Right atrium auricular region (tissue), 2 donors: ENCODE data around the gene INS. TPM values are rescaled to one million over a fixed set of nuclear protein-coding genes. Genes with fewer than 3 reads are reported as not detected.
A peak's percentile ranks its signal among the peaks of the same experiment; 100 is the strongest.
"Not testable (repeated sequence)": the region's sequence is repeated elsewhere in the genome, so short reads cannot be mapped to it uniquely, and the experiment has no call there.

ENCODE experiments used
- DNase-seq: peaks from one replicate; pipeline ENCODE4 v3.0.0-alpha.2; 2019; ENCODE audit warnings: low spot score
- H3K27ac ChIP-seq, 2 donors: fragments of 200-600 bp; sonication (generic); 1 replicate in 1 of 2; 2 replicates in 1 of 2; pipeline ENCODE4 v1.5.1; 2016 to 2019
- H3K27me3 ChIP-seq, 2 donors: fragments of 200-600 bp; sonication (generic); one replicate each; pipeline versions ENCODE4 v1.5.1 to v1.6.0; 2017 to 2019
- H3K36me3 ChIP-seq: fragments of 200-600 bp; sonication (generic); one replicate; pipeline ENCODE4 v1.5.1; 2016
- H3K4me1 ChIP-seq, 2 donors: fragments of 200-600 bp; sonication (generic); one replicate each; pipeline versions ENCODE4 v1.5.1 to v1.6.0; 2017 to 2019
- H3K4me3 ChIP-seq, 2 donors: fragments of 200-600 bp; sonication (generic); 1 replicate in 1 of 2; 2 replicates in 1 of 2; pipeline ENCODE4 v1.5.1; 2017 to 2019; ENCODE audit warnings: mild to moderate bottlenecking in 1 of 2, moderate library complexity in 1 of 2
- H3K9me3 ChIP-seq, 2 donors: fragments of 200-600 bp; sonication (generic); one replicate each; pipeline ENCODE4 v1.5.1; 2019
- CTCF ChIP-seq, 2 donors: fragments of 200-600 bp; sonication (generic); IDR thresholded peaks; one replicate each; pipeline ENCODE4 v1.5.1; 2019; ENCODE audit warnings: antibody characterized with exemption in 2 of 2
- total RNA-seq, 2 donors: library from RNA; depleted of rRNA; stranded (reverse); fragments of >200 nt; gene quantifications; one replicate each; pipeline ENCODE4 v1.1.0, GENCODE V29; 2016

The INS gene
- total RNA-seq, 2 donors from 2014 or later: not detected

GRCh38 chr11:2195756-2196088, 34.7 kb upstream of the INS start:
- TF ChIP-seq CTCF (IDR thresholded peaks at IDR 0.05): no peak
- Histone ChIP-seq H3K36me3 (no peaks in the 10 kb centered on the region), H3K4me3 (no peak overlapping the region), H3K27me3 (no peaks in the 10 kb centered on the region), H3K27ac (no peak overlapping the region), H3K4me1 (no peaks in the 10 kb centered on the region), H3K9me3 (no peaks in the 10 kb centered on the region)
- DNase-seq: no peak

- Histone ChIP-seq H3K4me1 (no peaks in the 10 kb centered on the region), H3K27me3 (no peaks in the 10 kb centered on the region), H3K27ac (no peak overlapping the region), H3K36me3 (no peaks in the 10 kb centered on the region), H3K4me3 (no peak overlapping the region), H3K9me3 (no peaks in the 10 kb centered on the region)
- TF ChIP-seq CTCF (IDR thresholded peaks at IDR 0.05): peak; percentile 78 to 82
- no peak for DNase-seq
Observed at GRCh38 chr11:2194877-2195755, 34.1 kb upstream of the INS start.

GRCh38 chr11:2193888-2194595, 33.0 kb upstream of the INS start:
- H3K4me1 ChIP-seq, H3K27ac ChIP-seq, H3K27me3 ChIP-seq, DNase-seq, H3K9me3 ChIP-seq, H3K36me3 ChIP-seq, H3K4me3 ChIP-seq: not testable (repeated sequence)

GRCh38 chr11:2193099-2193887, 32.3 kb upstream of the INS start:
- DNase-seq: no peak

GRCh38 chr11:2192435-2192834, 31.4 kb upstream of the INS start:
- no peak for TF ChIP-seq CTCF (IDR thresholded peaks at IDR 0.05)
- Histone ChIP-seq H3K27ac (no peak overlapping the region), H3K4me1 (no peaks in the 10 kb centered on the region), H3K27me3 (no peaks in the 10 kb centered on the region), H3K9me3 (no peaks in the 10 kb centered on the region), H3K36me3 (no peaks in the 10 kb centered on the region), H3K4me3 (no peak overlapping the region)
- DNase-seq: no peak

More at GRCh38 chr11:2193099-2193887, 32.3 kb upstream of the INS start:
- Histone ChIP-seq H3K27ac (no peak overlapping the region), H3K4me1 (no peaks in the 10 kb centered on the region), H3K36me3 (no peaks in the 10 kb centered on the region), H3K4me3 (no peak overlapping the region), H3K27me3 (no peaks in the 10 kb centered on the region), H3K9me3 (no peaks in the 10 kb centered on the region)
- TF ChIP-seq CTCF (IDR thresholded peaks at IDR 0.05): no peak

GRCh38 chr11:2191883-2192282, 30.9 kb upstream of the INS start:
- no peaks in the 10 kb centered on the region for H3K9me3 ChIP-seq
- H3K27me3 ChIP-seq: no peaks in the 10 kb centered on the region
- H3K4me3 ChIP-seq: no peak overlapping the region
- no peak overlapping the region for H3K27ac ChIP-seq
- H3K36me3 ChIP-seq: no peaks in the 10 kb centered on the region
- no peaks in the 10 kb centered on the region for H3K4me1 ChIP-seq
- TF ChIP-seq CTCF (IDR thresholded peaks at IDR 0.05): no peak
- DNase-seq: no peak
